Stomach (tissue), 9 donors: Measurements from ENCODE around the gene SNRPD2. TPM values are rescaled to one million over a fixed set of nuclear protein-coding genes. Genes with fewer than 3 reads are reported as not detected.

Source experiments
- DNase-seq, 2 donors: peaks; one replicate each; pipeline versions ENCODE4 v3.0.0 to v3.0.0-alpha.2; 2013 to 2019
- H3K27ac ChIP-seq, 5 donors: fragments of 200-600 bp in 4 of 5; sonication (generic) in 4 of 5; one replicate each; pipeline ENCODE4 v1.5.1; 2013 to 2019; ENCODE audit warnings: mild to moderate bottlenecking in 1 of 5, moderate library complexity in 1 of 5
- H3K27me3 ChIP-seq, 3 donors: fragments of 200-600 bp; sonication (generic); one replicate each; pipeline ENCODE4 v1.5.1; 2017 to 2019; ENCODE audit warnings: mixed run types in 1 of 3
- H3K36me3 ChIP-seq, 4 donors: fragments of 200-600 bp; sonication (generic); 1 replicate in 3 of 4; 2 replicates in 1 of 4; pipeline ENCODE4 v1.5.1; 2016 to 2019
- H3K4me1 ChIP-seq, 4 donors: fragments of 200-600 bp; sonication (generic); one replicate each; pipeline ENCODE4 v1.5.1; 2016 to 2019
- H3K4me3 ChIP-seq, 4 donors: fragments of 200-600 bp; sonication (generic) in 3 of 4; one replicate each; pipeline ENCODE4 v1.5.1; 2016 to 2019; ENCODE audit warnings: mild to moderate bottlenecking in 1 of 4
- H3K9me3 ChIP-seq, 4 donors: fragments of 200-600 bp; sonication (generic); one replicate each; pipeline ENCODE4 v1.5.1; 2016 to 2019
- CTCF ChIP-seq, 7 experiments: fragments of 450-650 bp in 4 of 7; fragments of 200-600 bp in 3 of 7; sonication (generic) in 3 of 7; IDR thresholded peaks; one replicate each; pipeline ENCODE4 v1.5.1; 2016 to 2019; ENCODE audit warnings: antibody characterized with exemption in 7 of 7, control low read depth in 2 of 7, mild to moderate bottlenecking in 1 of 7
- EP300 ChIP-seq: sonication (generic); formaldehyde crosslinking; IDR thresholded peaks from one replicate; pipeline ENCODE4 v1.6.1; 2017; ENCODE audit warnings: antibody characterized with exemption
- POLR2A ChIP-seq, 4 donors: fragments of 450-650 bp; IDR thresholded peaks; one replicate each; pipeline ENCODE4 v1.6.1; 2016; ENCODE audit warnings: antibody characterized with exemption in 4 of 4, control low read depth in 2 of 4, mild to moderate bottlenecking in 1 of 4, moderate library complexity in 1 of 4
- POLR2AphosphoS5 ChIP-seq, 3 donors: sonication (generic); formaldehyde crosslinking; IDR thresholded peaks; one replicate each; pipeline ENCODE4 v1.6.1; 2016; ENCODE audit warnings: antibody characterized with exemption in 3 of 3
- WGBS, 5 donors: extraction: QIAGEN DNeasy Blood & Tissue Kit in 3 of 5; methylation state at CpG; one replicate each; pipeline versions ENCODE4 v1.1.5 to v1.1.7; 2013 to 2018; 5-methylcytosine and 5-hydroxymethylcytosine counted together
- intact Hi-C: fragments of 100-400 bp; cut with DNase I; formaldehyde crosslinking; loops from one replicate; pipeline ENCODE4 v1.15.1; 2023; ENCODE audit warnings: low total_unique reads
- polyA plus RNA-seq, 3 donors: library from polyadenylated mRNA; stranded (reverse); fragments of 200-250 nt; gene quantifications; one replicate each; pipeline ENCODE4 v1.2.3, GENCODE V29; 2013
- total RNA-seq, 5 donors: library from RNA; depleted of rRNA; stranded (reverse); fragments of >200 nt; gene quantifications; one replicate each; pipeline versions ENCODE4 v1.1.0 to v1.2.3, GENCODE V29; 2014 to 2016
- donor health status: healthy with polysubstance abuse.
- donor health status: Bipolar disorder and iron deficiency.
- donor health status: healthy.

The SNRPD2 gene
- total and polyA plus RNA-seq, 8 donors, result 79.9 to 511 (median 182) TPM

- WGBS, 5 donors, result 93 to 99% (median 95%) methylated on average over 22 to 25 of the region's 25 CpGs; no CpG with 5 or more reads in 1 of the 5 donors
Measured at GRCh38 chr19:45712699-45713067, 20.9 kb upstream of the SNRPD2 start.

GRCh38 chr19:45711851-45712698, 20.3 kb upstream of the SNRPD2 start:
- intact Hi-C loops, result no loop called here
- H3K27ac ChIP-seq, result peak overlapping the region in 1 of 5 donors; percentile 49
- peaks cover 11 to 36% (median 13%) of the 10 kb centered on the region in 4 donors for H3K4me1 ChIP-seq
- WGBS, 5 donors, result 92 to 94% (median 93%) methylated on average over 58 to 76 of the region's 76 CpGs
- no peak overlapping the region for H3K4me3 ChIP-seq
- peak in 1 of 2 donors; percentile 15 for DNase-seq
- H3K36me3 ChIP-seq, result peaks cover 22 to 36% (median 30%) of the 10 kb centered on the region in 4 donors
- no peaks in the 10 kb centered on the region for H3K9me3 ChIP-seq
- H3K27me3 ChIP-seq, result no peaks in the 10 kb centered on the region
- TF ChIP-seq POLR2A (IDR thresholded peaks at IDR 0.05), result no peak
- TF ChIP-seq CTCF (IDR thresholded peaks at IDR 0.05), result no peak
- no peak for TF ChIP-seq POLR2AphosphoS5 (IDR thresholded peaks at IDR 0.05)
- TF ChIP-seq EP300, result no peak

More at GRCh38 chr19:45712699-45713067, 20.9 kb upstream of the SNRPD2 start:
- Histone ChIP-seq H3K4me3 (no peak overlapping the region), H3K27me3 (no peaks in the 10 kb centered on the region), H3K9me3 (no peaks in the 10 kb centered on the region), H3K4me1 (peaks cover 11 to 31% (median 13%) of the 10 kb centered on the region in 4 donors), H3K27ac (no peak overlapping the region), H3K36me3 (peaks cover 22 to 36% (median 30%) of the 10 kb centered on the region in 4 donors)
- no peak for TF ChIP-seq CTCF (IDR thresholded peaks at IDR 0.05)
- TF ChIP-seq POLR2AphosphoS5 (IDR thresholded peaks at IDR 0.05), result no peak
- no peak for TF ChIP-seq POLR2A (IDR thresholded peaks at IDR 0.05)
- no peak for TF ChIP-seq EP300
- intact Hi-C loops, result no loop called here
- no peak for DNase-seq

DNA sequence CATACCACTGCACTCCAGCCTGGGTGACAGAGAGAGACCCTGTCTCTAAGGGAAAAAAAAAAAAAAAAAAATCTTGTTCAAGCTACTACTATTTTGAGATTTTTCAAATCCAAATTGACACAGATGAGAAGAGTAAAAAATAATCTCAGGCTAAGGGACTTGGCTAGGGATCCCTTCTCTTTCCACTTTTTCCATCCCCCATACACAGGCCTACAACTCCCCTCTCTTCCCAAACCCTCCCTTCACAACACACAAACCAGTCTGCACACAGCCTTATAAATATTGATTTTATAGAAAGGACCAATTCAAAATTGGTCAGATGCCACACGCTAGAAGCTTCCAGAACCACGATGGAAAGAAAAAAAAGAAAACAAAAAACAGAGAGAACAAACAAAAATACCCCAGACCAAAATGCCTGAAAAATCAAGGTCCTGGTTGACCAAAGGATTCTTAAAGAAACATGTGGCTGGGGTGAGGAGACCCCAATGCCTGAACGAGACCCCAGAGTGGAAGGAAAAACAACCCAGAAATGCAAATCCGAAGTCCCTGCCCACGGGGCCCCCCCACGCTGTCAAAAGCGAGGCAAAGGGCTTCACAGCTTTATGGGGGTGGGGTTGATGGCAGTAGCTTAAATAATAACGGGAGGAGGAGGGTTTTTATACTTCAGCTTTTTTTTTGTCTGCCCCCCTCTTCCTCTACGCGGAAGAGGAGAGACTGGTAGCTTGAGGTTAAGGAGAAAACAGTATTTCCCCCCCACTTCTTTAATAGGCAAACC, 18.8 kb upstream of the SNRPD2 start:
- TF ChIP-seq CTCF (IDR thresholded peaks at IDR 0.05) (no peak), POLR2A (IDR thresholded peaks at IDR 0.05) (no peak), EP300 (no peak), POLR2AphosphoS5 (IDR thresholded peaks at IDR 0.05) (no peak)
- Histone ChIP-seq H3K36me3 (peaks cover 22 to 36% (median 30%) of the 10 kb centered on the region in 4 donors), H3K9me3 (no peaks in the 10 kb centered on the region), H3K4me1 (peaks cover 0 to 29% (median 6%) of the 10 kb centered on the region in 4 donors), H3K27me3 (no peaks in the 10 kb centered on the region), H3K27ac (peak overlapping the region in 2 of 5 donors; percentile 20 to 49), H3K4me3 (no peak overlapping the region)
- intact Hi-C loops, result no loop called here
- WGBS, 5 donors, result 41 to 59% (median 55%) methylated on average over 10 of the region's 10 CpGs
- DNase-seq, result no peak

DNA sequence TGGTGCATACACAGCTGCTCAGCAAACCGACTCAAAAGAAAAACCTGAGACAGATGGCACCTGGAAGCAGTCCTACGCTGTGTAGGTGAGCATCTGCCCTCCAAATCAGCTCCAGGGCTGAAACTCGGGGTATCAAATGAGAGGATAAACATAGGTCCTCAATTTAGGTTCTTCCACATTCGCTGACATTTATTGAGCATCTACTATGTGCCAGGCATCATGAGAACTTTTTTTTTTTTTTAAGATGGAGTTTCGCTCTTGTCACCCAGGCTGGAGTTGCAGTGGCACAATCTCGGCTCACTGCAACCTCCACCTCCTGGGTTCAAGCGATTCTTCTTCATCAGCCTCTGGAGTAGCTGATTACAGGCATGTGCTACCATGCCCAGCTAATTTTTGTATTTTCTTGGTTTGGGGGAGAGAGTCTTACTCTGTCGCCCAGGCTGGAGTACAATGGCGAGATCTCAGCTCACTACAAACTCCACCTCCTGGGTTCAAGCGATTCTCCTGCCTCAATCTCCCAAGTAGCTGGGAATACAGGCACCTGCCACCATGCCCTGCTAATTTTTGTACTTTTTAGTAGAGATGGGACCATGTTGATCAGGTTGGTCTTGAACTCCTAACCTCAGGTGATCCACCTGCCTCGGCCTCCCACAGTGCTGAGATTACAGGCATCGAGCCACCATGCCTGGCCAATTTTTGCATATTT, 14.1 kb upstream of the SNRPD2 start:
- no peak for DNase-seq
- intact Hi-C loops, result no loop called here
- 88 to 96% (median 95%) methylated on average over 12 of the region's 12 CpGs for WGBS, 5 donors
- Histone ChIP-seq H3K9me3 (no peaks in the 10 kb centered on the region), H3K4me1 (peaks cover 0 to 16% (median 5%) of the 10 kb centered on the region in 4 donors), H3K4me3 (no peak overlapping the region), H3K27me3 (no peaks in the 10 kb centered on the region), H3K27ac (no peak overlapping the region), H3K36me3 (peaks cover 7 to 38% (median 30%) of the 10 kb centered on the region in 4 donors)
- TF ChIP-seq EP300, result no peak
- TF ChIP-seq POLR2A (IDR thresholded peaks at IDR 0.05), result no peak
- TF ChIP-seq POLR2AphosphoS5 (IDR thresholded peaks at IDR 0.05), result no peak
- no peak for TF ChIP-seq CTCF (IDR thresholded peaks at IDR 0.05)
